Spleen (tissue), 7 donors: Measurements from ENCODE around the gene NUP85.

Experiments
- CTCF ChIP-seq, 11 experiments: fragments of 200-600 bp in 7 of 11; fragments of 450-650 bp in 4 of 11; sonication (generic) in 4 of 11; IDR thresholded peaks in 8 of 11; conservative IDR thresholded peaks in 3 of 11; 1 replicate in 7 of 11; 2 replicates in 4 of 11; pipeline versions ENCODE4 v1.4.0 to v1.8.0; 2016 to 2021; ENCODE audit warnings: antibody characterized with exemption in 11 of 11, inconsistent platforms in 4 of 11, mild to moderate bottlenecking in 1 of 11
- POLR2A ChIP-seq, 3 donors: fragments of 450-650 bp; IDR thresholded peaks; one replicate each; pipeline ENCODE4 v1.5.1; 2017; ENCODE audit warnings: antibody characterized with exemption in 3 of 3, mild to moderate bottlenecking in 1 of 3
- POLR2AphosphoS5 ChIP-seq, 3 donors: sonication (generic); formaldehyde crosslinking; IDR thresholded peaks; one replicate each; pipeline ENCODE4 v1.5.1; 2017; ENCODE audit warnings: antibody characterized with exemption in 3 of 3
- donor health status: DM: no; HTN: no; CAD: no; lungs with moderate emphysema.
- donor health status: DM: no; HTN: no; CAD: no.
- donor health status: DM: no; HTN: no; CAD: no.

GRCh38 chr17:75285123-75285522 lies 79.6 kb downstream of the NUP85 start:
- TF ChIP-seq POLR2AphosphoS5 (IDR thresholded peaks at IDR 0.05) (no peak), CTCF (IDR thresholded peaks at IDR 0.05 in 8 of 11, conservative IDR thresholded peaks at IDR 0.05 in 3 of 11) (no peak), POLR2A (IDR thresholded peaks at IDR 0.05) (no peak)
